NOMO-1 treated with dmso at 0.1 percent for 144 hours (cell line): ENCODE results near the gene ACOX3.
A peak's percentile ranks its signal among the peaks of the same experiment; 100 is the strongest.
"Not testable (repeated sequence)": the region's sequence is repeated elsewhere in the genome, so short reads cannot be mapped to it uniquely, and the experiment has no call there.

Source experiments
- DNase-seq: peaks from one replicate; lab custom pipeline; 2025; ENCODE audit not compliant: unreplicated experiment; lab: John Stamatoyannopoulos, UW

The ACOX3 gene

DNA sequence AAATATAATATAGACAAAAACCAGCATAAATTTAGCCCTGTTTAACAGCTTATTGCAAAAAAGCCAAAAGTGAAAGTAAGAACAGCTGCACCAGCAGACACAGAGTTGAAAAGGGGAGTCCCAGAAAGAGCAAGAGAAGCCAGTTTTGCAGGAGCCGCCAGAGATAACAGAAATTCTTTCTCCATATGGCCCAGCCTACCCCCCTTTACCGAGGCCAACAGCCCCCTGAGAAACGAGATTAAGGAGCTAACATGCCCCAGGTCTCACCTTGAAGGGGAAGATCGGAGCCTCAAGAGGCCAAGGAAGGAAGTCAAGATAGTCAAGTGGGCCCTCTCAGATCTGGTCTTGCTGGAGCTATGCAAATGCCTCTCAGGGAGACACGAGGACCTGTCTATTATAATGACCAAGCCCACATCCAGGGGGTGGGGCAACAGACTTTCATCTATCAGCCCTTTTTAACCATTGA is 4.8 kb downstream of the ACOX3 start:
- DNase-seq: no peak

DNA sequence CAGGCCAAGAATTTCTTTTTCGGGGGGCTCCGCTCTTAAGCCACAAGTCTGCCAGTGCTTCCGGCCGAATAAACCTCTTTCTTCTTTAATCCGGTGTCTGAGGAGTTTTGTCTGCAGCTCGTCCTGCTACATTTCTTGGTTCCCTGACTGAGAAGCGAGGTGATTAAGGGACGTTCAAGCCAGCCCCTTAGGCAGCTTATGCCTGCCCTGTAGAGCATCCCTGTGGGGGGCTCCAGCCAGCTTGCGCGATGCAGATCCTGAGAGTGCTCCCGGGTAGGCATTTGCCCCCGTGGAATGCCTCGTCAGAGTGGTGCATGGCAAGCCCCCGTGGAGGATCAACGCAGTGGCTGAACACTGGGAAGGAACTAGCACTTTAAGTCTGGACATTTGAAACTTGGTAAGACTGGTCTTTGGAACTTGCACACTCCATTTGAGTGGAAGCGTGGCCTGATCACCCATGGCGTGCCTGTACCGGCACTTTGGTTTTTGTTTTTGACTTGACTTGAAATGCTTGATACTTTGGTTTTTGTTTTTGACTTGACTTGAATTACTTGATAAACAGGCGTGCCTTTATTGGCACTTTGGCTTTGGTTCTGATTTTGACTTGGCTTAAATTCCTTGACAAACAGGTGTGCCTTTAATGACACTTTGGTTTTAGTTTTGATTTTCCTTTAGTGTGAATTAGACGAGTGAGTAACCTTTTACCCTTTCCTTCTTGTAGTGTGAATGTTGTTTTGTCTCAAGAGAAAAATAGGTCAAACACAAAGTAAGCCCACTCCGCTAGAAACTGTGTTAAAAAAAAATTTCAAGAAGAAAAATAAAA is 6.1 kb downstream of the ACOX3 start:
- DNase-seq: no peak

DNA sequence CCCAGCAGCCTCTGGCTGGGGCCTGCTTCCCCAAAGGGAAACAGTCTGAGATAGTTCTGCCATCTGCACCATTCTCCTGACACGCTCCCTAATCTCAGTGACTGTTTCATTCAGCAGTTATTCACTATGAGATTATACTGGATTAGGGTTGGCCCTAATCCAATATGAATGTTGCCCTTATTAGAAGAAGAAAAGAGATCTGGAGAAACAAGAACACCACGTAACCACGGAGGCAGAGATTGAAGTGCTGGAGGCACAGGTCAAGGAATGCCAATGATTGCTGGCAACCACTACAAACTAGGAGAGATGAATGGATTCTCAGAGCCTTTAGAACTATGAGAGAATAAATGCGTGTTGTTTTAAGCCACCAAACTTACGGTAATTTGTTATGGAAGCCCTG is 7.4 kb downstream of the ACOX3 start:
- DNase-seq: no peak

DNA sequence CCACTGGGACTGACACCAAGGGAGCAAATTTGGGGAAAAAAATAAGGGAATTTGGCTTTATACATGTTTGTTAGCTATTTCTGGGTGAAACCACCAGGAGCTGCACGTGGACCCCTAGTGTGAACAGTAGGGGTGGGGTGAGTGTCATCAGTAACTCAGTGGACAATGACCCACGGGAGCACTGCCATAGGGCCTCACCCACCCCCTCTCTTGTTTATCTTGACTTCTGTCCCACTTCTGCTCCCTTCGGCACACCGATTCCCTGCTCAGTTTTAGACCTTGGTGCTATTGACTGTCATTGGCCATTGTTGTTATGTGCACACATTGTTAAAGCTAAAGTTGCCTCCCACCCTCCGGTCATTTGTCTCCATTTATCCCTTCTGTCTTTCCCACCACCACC is 9.0 kb downstream of the ACOX3 start:
- no peak for DNase-seq

DNA sequence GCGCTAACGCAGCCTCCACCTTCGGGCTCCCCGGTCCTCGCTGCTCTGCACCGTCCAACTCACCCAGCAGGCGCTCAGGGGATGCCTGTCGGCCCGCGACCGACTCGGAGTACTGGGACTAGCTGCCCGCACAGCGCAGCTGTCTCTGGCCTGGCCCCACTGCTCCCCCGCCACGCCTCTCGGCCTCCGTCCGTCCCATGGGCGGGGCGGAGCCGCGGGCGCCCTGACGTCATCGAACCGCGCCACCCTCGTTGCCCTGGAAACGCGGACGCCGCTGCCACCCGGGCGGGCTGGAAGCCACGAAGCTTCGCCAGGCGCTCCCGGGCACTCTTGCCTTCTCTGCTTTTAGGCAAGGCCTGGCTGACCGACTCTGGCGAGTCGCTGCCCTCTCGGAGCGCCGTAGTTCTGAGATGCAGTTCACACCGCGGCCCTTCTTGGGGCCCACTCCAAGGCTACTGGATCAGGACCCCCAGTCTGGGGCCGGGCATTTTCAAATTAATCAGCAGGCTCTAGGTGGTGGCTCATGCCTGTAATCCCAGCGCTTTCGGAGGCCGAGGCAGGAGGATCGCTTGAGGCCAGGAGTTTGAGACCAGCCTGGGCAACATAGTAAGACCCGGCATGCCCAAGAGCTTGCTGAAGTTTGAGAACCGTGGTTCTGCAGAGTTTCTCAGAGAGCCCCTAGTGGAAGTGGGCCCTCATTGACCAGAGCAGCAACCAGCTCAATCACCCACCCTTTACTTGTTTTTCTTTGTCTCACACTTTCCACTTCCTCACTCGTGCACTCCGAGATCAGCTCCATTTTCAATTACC is 12.0 kb downstream of the ACOX3 start:
- DNase-seq: peak; percentile 58

DNA sequence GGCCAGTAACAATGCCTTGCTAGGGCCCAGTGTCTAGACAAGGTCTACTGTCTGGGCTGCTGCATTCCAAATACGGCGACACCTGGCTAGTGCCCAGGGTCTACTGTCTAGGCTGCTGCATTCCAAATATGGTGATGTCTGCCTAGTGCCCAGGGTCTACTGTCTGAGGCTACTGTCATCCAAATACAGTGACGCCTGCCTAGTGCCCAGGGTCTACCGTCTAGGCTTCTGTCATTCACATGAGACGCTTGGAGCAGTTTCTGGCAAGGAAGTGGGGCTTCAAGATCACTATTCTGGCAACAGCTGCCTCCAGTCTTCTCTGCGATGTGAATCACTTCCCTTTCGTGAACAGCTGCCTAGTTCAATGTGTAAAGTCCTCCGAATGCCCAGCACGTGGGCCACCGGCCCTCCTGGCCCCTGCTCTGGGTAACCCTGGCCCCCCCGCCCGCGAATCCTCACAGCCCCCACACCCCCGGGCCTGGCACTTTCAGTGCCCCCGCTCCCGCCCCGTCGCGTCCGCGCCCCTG is 12.7 kb downstream of the ACOX3 start:
- DNase-seq: peak; percentile 50

DNA sequence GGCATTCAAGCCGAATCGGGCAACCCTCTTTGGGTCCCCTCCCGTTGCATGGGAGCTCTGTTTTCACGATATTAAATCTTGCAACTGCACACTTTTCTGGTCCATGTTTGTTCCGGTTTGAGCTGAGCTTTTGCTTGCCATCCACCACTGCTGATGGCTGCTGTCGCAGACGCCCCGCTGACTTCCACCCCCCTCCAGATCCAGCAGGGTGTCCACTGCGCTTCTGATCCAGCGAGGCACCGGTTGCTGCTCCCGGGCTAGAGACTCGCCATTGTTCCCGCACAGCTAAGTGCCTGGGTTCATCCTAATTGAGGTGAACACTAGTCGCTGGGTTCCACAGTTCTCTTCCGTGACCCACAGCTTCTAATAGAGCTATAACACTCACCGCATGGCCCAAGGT is 13.3 kb downstream of the ACOX3 start:
- no peak for DNase-seq

DNA sequence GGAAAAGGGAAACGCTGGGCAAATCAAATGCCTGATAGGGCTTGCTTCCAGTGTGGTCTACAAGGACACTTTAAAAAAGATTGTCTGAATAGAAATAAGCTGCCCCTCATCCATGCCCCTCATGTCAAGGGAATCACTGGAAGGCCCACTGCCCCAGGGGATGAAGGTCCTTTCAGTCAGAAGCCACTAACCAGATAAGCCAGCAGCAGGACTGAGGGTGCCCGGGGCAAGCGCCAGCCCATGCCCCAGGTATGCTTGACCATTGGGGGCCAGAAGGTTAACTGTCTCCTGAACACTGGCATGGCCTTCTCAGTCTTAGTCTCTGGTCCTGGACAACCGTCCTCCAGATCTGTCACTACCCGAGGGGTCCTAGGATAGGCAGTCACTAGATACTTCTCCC is 17.7 kb downstream of the ACOX3 start:
- no peak for DNase-seq

DNA sequence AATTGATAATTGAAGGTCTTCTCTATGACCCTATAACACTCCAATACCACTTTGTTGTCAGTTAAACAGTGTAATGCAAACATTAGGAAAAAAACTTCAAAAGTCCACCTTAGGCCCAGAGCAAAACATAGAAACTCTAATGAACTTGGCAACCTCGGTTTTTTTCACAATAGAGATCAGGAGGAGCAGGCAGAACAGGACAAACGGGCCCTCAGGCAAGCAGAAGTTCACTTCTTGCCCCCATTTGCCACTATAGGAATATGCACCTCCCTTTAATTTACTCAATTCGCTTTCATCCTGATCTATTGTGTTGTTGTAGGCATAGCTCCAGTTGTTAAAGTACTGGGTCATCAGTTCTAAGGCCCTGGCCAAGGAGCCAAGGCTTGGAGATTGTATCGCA is 18.2 kb downstream of the ACOX3 start:
- no peak for DNase-seq

DNA sequence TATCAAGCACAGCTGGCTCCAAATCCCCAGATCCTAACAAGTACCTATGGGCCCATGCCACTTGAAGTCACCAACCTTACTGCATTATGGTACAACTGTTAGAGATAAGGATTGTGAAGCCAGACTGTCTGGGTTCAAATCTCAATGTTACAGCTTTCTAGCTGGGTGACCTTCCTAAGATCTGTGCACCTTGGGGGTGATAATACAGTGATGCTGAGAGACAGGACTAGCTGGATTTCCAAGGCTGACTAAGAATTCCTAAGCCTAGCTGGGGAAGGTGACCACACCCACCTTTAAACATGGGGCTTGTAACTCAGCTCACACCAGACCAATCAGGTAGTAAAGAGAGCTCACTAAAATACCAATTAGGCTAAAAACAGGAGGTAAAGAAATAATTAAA is 20.4 kb downstream of the ACOX3 start:
- not testable (repeated sequence) for DNase-seq

DNA sequence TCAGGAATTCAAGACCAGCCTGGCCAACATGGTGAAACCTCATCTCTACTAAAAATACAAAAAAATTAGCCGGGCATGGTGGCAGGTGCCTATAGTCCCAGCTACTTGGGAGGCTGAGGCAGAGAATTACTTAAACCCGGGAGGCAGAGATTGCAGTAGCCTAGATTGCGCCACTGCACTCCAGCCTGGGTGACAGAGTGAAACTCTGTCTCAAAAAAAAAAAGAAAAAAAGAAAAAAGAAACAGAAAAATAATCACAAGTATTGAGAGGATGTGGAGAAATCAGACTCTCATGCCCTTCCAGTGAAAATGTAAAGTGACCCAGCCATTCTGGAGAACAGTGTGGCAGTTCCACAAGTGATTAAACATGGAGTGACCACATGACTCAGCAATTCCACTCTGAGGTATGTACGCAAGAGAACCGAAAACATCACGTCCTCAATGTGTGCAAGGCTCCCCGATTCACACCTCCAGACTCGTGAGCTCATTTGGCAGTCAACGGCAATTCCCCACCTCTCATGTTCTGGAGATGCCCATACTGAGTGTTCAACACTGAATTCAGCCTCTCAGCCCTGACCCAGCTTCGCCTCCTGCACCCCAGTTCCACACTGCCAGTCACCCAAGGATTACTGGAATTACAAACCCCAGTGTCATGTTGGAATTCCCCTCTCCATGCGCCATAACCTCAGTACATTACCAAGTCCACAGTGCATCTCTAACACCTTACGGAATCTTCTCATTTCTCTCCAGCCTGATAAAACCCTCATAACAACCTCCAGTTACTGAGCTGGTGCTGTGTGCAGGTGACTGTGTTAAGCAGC is 21.1 kb downstream of the ACOX3 start:
- peak; percentile 9 for DNase-seq

DNA sequence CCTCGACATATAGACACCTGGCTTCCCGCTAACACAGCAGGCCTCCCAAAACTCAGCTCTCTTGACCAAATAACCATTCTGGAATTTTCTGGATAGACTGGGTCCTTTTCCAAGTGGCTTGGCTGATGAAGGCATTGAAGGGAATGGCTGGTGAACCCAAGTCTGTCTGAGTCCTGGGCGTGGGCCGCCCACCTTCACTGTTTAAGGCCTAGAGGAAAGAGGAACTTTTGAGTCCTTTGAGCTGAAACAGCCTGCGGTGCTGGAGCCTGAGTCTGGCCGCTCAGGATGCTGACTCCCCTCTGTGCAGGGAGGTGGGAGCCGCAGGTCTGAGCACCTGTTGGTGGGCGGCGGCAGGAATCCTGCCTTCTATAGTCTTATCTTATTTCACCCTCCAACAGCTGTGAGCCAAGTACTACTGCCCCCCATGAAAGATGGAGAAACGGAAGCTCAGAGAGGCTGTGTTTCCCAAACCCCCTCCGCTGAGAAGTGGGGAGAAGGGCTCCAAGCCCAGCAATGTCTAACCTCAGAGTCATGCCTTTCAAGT is 23.4 kb downstream of the ACOX3 start:
- DNase-seq: no peak

DNA sequence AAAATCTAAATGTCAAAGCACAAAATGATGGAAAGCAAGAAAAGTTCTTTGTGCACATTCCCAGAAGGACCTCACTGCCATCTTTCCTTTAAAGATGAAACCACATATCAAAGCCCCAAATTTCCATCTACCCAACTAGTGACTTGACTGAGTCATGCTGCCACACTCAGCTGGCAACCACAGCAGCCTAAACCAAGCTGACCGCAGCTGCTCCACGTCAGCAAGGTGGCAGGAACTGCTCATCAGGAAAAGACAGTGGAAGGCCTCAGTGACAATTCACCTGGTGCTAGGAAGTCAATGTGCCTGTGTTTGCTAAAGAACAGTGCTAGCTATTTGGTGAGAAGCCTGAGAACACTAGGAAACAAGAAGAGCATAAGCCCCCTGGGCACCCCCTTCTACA is 26.1 kb downstream of the ACOX3 start:
- no peak for DNase-seq

DNA sequence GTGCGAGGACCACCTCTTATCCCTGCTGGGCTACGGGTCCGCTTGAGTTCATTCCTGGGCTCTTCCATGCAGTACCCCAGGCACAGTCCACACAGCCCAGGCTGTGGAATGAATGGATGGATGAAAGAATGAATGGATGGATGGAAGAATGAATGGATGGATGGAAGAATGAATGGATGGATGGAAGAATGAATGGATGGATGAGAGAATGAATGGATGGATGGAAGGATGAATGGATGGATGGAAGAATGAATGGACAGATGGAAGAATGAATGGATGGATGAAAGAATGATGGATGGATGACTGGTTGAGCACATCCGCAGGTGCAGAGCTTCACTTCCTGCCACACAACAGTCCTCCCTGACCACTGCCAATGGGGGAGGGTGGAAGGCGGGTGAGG is 28.2 kb downstream of the ACOX3 start:
- DNase-seq: no peak

DNA sequence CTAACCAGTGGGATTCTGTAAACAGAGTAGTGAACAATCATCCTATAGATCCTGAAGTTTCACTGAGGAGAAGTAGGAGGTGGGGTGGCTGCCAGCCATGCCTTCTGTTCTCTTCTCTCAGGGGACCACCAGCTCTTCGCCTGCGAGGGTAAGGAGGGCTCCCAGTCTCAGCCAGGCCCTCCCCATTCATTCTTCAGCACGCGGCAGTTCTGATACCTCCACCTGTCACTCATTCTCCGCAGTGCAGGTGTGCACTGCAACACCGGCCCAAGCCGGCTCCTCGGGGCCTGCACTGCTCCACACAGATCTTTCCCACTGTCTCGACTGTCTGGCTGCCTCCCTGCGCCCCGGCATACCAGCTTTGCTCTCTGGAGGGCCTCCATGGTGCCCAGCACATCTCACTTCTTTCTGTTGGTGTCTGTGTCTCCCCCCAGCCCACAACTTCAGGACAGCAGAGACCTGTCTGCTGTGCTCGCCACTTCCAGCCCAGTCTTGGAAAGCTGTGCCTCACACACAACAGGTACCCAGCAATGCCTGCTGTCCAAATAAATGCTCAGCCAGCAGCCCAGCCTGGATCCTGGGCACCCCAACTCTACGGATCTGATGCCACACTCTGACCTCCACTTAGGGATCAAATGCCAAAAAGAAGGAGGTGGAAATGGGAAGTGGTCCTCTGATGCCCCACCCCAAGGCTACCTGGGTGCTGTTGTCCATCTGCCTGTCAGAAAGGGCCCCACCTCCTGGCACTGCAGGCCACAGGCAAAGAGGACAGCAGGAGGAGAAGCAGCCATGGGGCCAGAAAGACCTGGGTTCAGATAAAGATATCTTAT is 29.0 kb downstream of the ACOX3 start:
- no peak for DNase-seq

DNA sequence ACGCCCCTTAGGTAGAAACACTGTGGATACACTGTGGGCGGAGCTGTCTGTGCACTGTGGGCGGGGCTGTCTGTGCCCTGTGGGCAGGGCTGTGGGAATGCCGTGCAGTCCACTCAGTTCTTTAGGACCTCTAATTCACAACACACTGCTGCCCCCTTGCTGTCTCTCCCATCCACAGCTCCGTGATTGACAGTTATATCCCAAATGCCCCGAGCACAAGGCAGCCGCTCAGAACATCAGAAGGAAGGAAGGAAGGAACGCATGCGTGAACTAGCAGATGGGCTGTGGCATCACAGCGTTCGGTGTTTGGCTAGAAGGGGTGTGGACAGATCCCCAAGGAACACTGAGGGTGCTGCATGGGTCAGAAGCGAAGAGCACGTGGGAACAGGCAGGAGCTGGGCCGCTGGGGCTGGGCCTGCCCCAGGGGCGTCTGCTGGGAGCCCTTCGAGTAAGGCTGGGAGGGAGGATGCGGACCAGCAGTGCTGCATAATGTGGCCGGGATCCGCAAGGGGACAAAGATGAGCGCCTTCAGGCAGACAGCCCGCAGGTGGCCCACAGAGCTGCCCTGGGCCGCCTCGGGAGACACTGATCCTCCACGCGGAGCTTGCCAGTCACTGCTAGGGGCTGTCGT is 29.8 kb downstream of the ACOX3 start:
- DNase-seq: no peak

DNA sequence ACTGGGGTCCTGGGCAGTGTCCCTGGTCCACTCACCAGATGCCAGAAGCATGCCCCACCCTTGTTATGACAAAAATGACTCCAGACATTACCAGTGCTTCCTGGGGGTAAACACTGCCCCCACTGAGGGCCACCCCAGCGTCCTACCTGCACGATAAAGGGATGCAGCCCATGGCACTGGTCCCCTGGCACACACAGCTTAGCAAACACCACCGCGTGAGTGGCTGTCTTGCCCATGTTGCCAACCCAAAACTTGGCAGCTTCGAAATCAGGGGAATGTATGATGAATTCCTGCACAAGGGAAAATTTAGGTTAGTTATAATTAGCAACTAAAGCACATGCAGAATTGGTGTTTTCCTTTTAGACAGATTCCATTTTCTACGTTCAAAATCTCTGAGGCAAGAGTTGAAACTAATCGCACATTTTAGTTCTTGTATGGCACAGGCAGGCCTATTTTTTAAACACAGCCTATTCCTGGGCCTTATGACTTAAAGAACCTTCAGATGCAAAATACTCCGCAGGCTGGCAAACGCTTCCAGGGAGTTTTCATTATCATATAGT is 30.4 kb downstream of the ACOX3 start:
- DNase-seq: no peak

DNA sequence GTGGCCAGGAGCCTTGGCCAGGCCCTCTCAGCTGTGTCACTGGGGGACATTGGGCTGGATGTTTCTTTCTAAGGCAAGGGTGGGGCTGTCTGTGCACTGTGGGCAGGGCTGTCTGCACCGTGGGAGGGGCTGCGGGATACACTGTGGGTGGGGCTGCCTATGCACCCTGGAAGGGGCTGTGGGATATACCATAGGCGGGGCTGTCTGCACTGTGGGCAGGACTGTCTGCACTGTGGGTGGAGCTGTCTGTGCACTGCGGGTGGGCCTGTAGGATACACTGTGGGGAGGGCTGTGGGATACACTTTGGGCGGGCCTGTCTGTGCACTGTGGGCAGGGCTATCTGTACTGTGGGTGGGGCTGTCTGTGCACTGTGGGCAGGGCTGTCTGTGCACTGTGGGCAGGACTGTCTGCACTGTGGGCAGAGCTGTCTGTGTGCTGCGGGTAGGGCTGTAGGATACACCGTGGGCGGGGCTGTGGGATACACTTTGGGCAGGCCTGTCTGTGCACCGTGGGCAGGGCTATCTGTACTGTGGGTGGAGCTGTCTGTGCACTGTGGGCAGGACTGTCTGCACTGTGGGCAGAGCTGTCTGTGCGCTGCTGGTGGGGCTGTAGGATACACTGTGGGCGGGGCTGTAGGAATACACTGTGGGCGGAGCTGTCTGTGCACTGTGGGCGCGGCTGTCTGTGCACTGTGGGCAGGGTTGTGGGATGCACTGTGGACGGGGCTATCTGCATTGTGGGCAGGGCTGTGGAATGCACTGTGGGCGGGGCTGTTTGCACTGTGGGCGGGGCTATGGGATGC is 31.1 kb downstream of the ACOX3 start:
- DNase-seq: no peak
